Right lobe of liver (tissue), 6 donors: ENCODE data around the gene PARVG. TPM values are rescaled to one million over a fixed set of nuclear protein-coding genes. Genes with fewer than 3 reads are reported as not detected.
"Not testable (repeated sequence)": the region's sequence is repeated elsewhere in the genome, so short reads cannot be mapped to it uniquely, and the experiment has no call there.

Source experiments
- ATAC-seq, 4 donors: fragments of 200-7000 bp; cut with Tn5 transposase; one replicate each; pipeline ENCODE4 v1.9.1; 2020; ENCODE audit warnings: mild to moderate bottlenecking in 4 of 4, moderate library complexity in 4 of 4
- DNase-seq, 3 donors: peaks; one replicate each; pipeline ENCODE4 v3.0.0-alpha.2; 2020
- H3K27ac ChIP-seq, 3 donors: fragments of 200-600 bp; one replicate each; pipeline ENCODE4 v1.8.0; 2022
- H3K27me3 ChIP-seq, 2 donors: fragments of 200-600 bp; one replicate each; pipeline ENCODE4 v1.8.0; 2022
- H3K36me3 ChIP-seq, 4 donors: fragments of 200-600 bp; sonication (generic) in 1 of 4; one replicate each; pipeline versions ENCODE4 v1.5.1 to v1.8.0; 2017 to 2022; ENCODE audit warnings: control low read depth in 1 of 4
- H3K4me1 ChIP-seq, 4 donors: fragments of 200-600 bp; sonication (generic) in 1 of 4; one replicate each; pipeline versions ENCODE4 v1.5.1 to v1.8.0; 2017 to 2022; ENCODE audit warnings: control low read depth in 1 of 4
- H3K4me3 ChIP-seq, 3 donors: fragments of 200-600 bp; one replicate each; pipeline ENCODE4 v1.8.0; 2022
- H3K9me3 ChIP-seq, 4 donors: fragments of 200-600 bp; sonication (generic) in 1 of 4; one replicate each; pipeline versions ENCODE4 v1.5.1 to v1.8.0; 2017 to 2022; ENCODE audit warnings: control low read depth in 1 of 4
- POLR2A ChIP-seq: fragments of 450-650 bp; IDR thresholded peaks from one replicate; pipeline ENCODE4 v1.6.1; 2017; ENCODE audit warnings: antibody characterized with exemption, mild to moderate bottlenecking
- WGBS: methylation state at CpG from one replicate; pipeline ENCODE4 v1.1.6; 2018; ENCODE audit warnings: low coverage, low lambda C conversion rate; ENCODE audit not compliant: insufficient coverage; ENCODE audit errors: missing lambda C conversion rate; 5-methylcytosine and 5-hydroxymethylcytosine counted together
- intact Hi-C, 2 donors: fragments of 100-400 bp; cut with DNase I; formaldehyde crosslinking; loops; one replicate each; pipeline versions ENCODE4 v1.11.2 to v1.14.1; 2022
- total RNA-seq, 6 experiments: library from RNA; depleted of rRNA in 2 of 6; stranded (reverse); fragments of >200 nt in 2 of 6; fragmentation: NEBNext Ultra II Directional in 3 of 6; extraction: Animal tissue kit (Norgen Biotek cat#: 25700) in 3 of 6; gene quantifications; one replicate each; pipeline versions ENCODE4 v1.1.0 to v1.2.4, GENCODE V29; 2016 to 2023
- TF ChIP-seq, protein P1 (sequence below), 4 donors: fragments of 200-600 bp in 3 of 4; fragments of 450-650 bp in 1 of 4; IDR thresholded peaks; one replicate each; pipeline versions ENCODE4 v1.5.1 to v1.8.0; 2016 to 2022; ENCODE audit warnings: antibody characterized with exemption in 4 of 4, mild to moderate bottlenecking in 2 of 4
- donor health status: DM: no; HTN: yes; CAD: no.
- donor health status: DM: no; HTN: no; CAD: no.
- donor health status: DM: no; HTN: no; CAD: no.
- donor health status: DM: no; HTN: yes; CAD: no.
- donor health status: DM: no; HTN: yes; CAD: no.

The PARVG gene
- total RNA-seq, 6 experiments from 2014 or later, result 3.7 to 10.8 (median 7.9) TPM

DNA sequence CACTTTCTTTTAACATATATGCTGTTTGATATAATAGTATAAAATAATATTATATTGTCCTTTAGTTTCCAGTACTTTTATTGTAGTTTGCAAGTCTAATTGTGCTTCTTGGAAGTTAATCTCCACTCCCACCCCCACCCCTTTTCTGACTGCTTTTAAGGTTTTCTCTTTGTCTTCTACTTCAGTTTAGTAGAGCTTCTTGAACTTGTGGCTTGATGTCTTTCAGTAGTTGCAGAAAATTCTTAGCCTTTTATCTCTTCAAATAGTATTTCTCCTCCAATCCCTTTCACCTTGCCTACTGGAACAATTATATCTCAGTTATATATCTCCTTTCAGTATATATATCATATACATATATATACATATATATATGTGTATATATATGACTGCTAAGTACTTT, 56.6 kb downstream of the PARVG start:
- DNase-seq, result no peak
- no peak for ATAC-seq
- no peak for TF ChIP-seq POLR2A
- TF ChIP-seq, protein P1, sequence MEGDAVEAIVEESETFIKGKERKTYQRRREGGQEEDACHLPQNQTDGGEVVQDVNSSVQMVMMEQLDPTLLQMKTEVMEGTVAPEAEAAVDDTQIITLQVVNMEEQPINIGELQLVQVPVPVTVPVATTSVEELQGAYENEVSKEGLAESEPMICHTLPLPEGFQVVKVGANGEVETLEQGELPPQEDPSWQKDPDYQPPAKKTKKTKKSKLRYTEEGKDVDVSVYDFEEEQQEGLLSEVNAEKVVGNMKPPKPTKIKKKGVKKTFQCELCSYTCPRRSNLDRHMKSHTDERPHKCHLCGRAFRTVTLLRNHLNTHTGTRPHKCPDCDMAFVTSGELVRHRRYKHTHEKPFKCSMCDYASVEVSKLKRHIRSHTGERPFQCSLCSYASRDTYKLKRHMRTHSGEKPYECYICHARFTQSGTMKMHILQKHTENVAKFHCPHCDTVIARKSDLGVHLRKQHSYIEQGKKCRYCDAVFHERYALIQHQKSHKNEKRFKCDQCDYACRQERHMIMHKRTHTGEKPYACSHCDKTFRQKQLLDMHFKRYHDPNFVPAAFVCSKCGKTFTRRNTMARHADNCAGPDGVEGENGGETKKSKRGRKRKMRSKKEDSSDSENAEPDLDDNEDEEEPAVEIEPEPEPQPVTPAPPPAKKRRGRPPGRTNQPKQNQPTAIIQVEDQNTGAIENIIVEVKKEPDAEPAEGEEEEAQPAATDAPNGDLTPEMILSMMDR (IDR thresholded peaks at IDR 0.05), result no peak
- H3K9me3 ChIP-seq, result peaks cover 0 to 3% (median 0%) of the 10 kb centered on the region in 4 donors
- no peaks in the 10 kb centered on the region for H3K27me3 ChIP-seq
- no peak overlapping the region for H3K27ac ChIP-seq
- H3K36me3 ChIP-seq, result no peaks in the 10 kb centered on the region
- H3K4me3 ChIP-seq, result no peak overlapping the region
- no peaks in the 10 kb centered on the region for H3K4me1 ChIP-seq
- intact Hi-C loops, result no loop called here

- ATAC-seq, intact Hi-C loops, H3K4me1 ChIP-seq, H3K27me3 ChIP-seq, H3K9me3 ChIP-seq, H3K36me3 ChIP-seq, H3K27ac ChIP-seq, H3K4me3 ChIP-seq, DNase-seq: not testable (repeated sequence)
- WGBS, result 45% methylated on average over 3 of the region's 3 CpGs
Measured at GRCh38 chr22:44241121-44241520, 60.4 kb downstream of the PARVG start.

GRCh38 chr22:44242946-44243724, 62.4 kb downstream of the PARVG start:
- no peak for DNase-seq
- peaks cover 0 to 2% (median 0%) of the 10 kb centered on the region in 4 donors for H3K9me3 ChIP-seq
- no peaks in the 10 kb centered on the region for H3K4me1 ChIP-seq
- H3K27me3 ChIP-seq, result no peaks in the 10 kb centered on the region
- intact Hi-C loops, result no loop called here
- no peak overlapping the region for H3K27ac ChIP-seq
- TF ChIP-seq, protein P1 (IDR thresholded peaks at IDR 0.05), result no peak
- no peak for TF ChIP-seq POLR2A
- no peaks in the 10 kb centered on the region for H3K36me3 ChIP-seq
- WGBS, result 61% methylated on average over 5 of the region's 17 CpGs
- ATAC-seq, result no peak
- H3K4me3 ChIP-seq, result no peak overlapping the region

- Histone ChIP-seq H3K9me3 (no peaks in the 10 kb centered on the region), H3K4me1 (no peaks in the 10 kb centered on the region), H3K27me3 (no peaks in the 10 kb centered on the region), H3K4me3 (no peak overlapping the region), H3K36me3 (no peaks in the 10 kb centered on the region), H3K27ac (no peak overlapping the region)
- no peak for ATAC-seq
- DNase-seq, result no peak
- WGBS, result 58% methylated on average over 7 of the region's 8 CpGs
- TF ChIP-seq POLR2A, result no peak
- TF ChIP-seq, protein P1 (IDR thresholded peaks at IDR 0.05), result no peak
- intact Hi-C loops, result no loop called here
Measured at GRCh38 chr22:44243761-44244160, 63.0 kb downstream of the PARVG start.

DNA sequence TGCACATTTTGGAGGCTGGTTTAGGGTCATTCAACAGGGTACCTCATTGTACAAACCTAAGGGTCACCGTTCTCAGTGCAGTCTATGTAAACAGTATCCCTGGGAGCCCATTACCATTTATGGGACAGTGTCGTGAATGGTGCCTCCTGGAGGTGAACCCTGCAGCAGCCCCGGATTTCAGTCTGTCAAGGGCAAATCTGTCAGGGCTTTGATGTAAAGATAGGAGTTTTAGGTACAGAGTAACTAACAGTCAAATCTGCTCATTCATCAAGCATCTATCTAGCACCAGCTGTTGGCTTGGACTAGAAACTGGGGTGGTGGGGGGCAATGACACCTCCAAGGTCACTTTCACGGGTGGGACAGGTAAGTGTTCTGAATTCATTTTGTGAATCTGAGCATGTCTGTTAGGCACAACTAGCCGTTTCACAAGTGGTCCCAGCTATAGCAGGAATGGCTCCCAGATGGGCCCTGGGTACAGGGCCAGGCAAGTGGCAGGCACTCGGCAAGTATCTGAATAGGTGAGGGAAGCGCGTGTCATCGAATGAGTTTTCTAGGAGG, 63.6 kb downstream of the PARVG start:
- Histone ChIP-seq H3K27ac (no peak overlapping the region), H3K4me3 (no peak overlapping the region), H3K36me3 (no peaks in the 10 kb centered on the region), H3K9me3 (no peaks in the 10 kb centered on the region), H3K27me3 (no peaks in the 10 kb centered on the region), H3K4me1 (no peaks in the 10 kb centered on the region)
- intact Hi-C loops, result no loop called here
- ATAC-seq, result no peak
- WGBS, result 78% methylated on average over 3 of the region's 9 CpGs
- DNase-seq, result no peak
- no peak for TF ChIP-seq POLR2A
